ENCODE measurements around the gene E2F7.
A peak's percentile ranks its signal among the peaks of the same experiment; 100 is the strongest.

E2F7 gene

DNA sequence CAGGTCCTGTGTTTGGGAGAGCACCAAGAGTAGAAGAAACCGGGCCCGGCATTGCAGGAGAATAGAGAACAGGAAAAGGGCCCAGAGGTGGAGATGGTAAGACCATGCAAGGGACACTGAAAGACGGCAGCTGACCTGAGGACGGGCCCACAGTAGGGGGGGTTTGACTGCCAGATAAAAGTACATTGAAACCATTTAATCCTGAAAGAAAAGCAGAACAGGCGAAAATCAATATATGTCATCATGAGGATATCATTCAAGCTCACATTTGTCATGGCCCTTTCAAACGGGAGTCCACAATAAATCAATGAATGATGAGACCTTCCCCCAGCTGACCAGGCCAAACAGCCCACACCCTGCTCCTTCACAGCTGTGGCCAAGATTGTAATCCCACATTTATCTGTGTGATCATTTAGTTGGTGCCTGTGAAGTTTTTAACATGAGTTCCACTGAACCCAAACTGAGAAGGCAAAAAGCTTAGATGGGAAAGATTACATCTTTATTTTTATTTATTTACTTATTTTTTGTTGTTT is 39.5 kb downstream of the E2F7 start:
- TF ChIP-seq, protein P1, sequence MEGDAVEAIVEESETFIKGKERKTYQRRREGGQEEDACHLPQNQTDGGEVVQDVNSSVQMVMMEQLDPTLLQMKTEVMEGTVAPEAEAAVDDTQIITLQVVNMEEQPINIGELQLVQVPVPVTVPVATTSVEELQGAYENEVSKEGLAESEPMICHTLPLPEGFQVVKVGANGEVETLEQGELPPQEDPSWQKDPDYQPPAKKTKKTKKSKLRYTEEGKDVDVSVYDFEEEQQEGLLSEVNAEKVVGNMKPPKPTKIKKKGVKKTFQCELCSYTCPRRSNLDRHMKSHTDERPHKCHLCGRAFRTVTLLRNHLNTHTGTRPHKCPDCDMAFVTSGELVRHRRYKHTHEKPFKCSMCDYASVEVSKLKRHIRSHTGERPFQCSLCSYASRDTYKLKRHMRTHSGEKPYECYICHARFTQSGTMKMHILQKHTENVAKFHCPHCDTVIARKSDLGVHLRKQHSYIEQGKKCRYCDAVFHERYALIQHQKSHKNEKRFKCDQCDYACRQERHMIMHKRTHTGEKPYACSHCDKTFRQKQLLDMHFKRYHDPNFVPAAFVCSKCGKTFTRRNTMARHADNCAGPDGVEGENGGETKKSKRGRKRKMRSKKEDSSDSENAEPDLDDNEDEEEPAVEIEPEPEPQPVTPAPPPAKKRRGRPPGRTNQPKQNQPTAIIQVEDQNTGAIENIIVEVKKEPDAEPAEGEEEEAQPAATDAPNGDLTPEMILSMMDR (IDR thresholded peaks at IDR 0.05; ENCODE audit: low read depth, low read length, missing control alignments), result no peak
- H3K4me3 ChIP-seq (ENCODE audit: low read depth, low read length), result no peak overlapping the region
- DNase-seq (ENCODE audit: low read depth), result no peak

DNA sequence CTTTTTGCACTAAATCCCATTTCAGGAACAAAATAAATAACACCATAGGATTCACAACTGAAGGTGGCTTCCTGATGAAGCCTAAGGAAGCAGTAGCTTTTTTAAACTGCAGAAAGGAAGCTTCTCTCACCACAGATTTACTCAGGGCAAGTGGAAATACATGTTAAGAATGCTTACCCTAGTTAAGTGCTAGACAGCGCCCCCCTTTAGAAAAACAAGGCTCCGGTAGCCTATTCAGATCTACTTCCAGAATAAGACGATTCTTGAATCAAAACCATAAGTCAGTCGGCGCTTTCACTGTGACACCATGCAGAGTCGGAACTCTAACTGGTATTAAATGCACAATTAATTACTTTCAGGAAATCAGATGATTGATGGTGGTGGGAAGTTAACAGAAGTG is 41.9 kb downstream of the E2F7 start:
- TF ChIP-seq, protein P1 (IDR thresholded peaks at IDR 0.05; ENCODE audit: low read depth, low read length, missing control alignments), result no peak
- no peak overlapping the region for H3K4me3 ChIP-seq (ENCODE audit: low read depth, low read length)
- no peak for DNase-seq (ENCODE audit: low read depth)

DNA sequence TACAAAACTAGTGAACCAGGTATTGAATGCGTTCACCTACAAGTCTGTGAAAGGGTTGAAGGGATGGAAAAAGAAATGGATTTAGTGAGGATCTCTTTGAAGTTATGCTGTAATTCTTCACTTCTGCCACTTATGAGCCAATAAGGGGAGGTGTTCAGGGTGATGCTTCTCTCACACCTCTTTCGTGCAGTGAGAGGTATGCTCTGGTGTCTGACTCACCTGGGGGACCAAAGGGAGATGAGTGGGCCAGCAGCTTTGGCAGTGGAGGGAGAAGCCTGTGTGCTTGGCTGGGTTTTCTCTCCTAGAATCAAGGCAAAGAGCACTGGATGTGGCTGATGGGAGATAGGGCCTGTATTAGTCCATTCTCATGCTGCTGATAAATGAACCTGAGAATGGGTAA is 45.4 kb downstream of the E2F7 start:
- no peak for DNase-seq (ENCODE audit: low read depth)
- TF ChIP-seq, protein P1 (IDR thresholded peaks at IDR 0.05; ENCODE audit: low read depth, low read length, missing control alignments), result no peak

DNA sequence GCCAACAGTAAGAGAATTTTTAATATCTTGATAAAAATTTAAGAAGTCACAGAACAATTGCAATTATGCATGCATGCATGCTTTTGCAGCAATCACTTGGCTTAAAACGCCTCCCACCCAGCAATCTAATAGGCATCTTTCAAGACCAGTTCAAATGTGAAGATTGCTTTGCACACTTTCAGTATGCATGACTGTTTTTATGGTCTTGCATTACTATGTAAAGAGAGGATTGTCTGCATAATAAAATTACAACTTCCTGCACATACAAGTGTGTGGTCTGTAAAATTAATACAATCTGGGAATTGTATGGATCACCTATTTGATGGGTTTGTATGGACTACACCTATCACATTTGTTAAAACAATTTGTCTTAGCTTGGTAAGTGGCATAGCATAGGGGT is 48.8 kb downstream of the E2F7 start:
- H3K4me3 ChIP-seq (ENCODE audit: low read depth, low read length), result no peak overlapping the region
- no peak for DNase-seq (ENCODE audit: low read depth)
- TF ChIP-seq, protein P1 (IDR thresholded peaks at IDR 0.05; ENCODE audit: low read depth, low read length, missing control alignments), result no peak

More for the DNA sequence above, 45.4 kb downstream of the E2F7 start:
- H3K4me3 ChIP-seq (ENCODE audit: low read depth, low read length), result no peak overlapping the region

DNA sequence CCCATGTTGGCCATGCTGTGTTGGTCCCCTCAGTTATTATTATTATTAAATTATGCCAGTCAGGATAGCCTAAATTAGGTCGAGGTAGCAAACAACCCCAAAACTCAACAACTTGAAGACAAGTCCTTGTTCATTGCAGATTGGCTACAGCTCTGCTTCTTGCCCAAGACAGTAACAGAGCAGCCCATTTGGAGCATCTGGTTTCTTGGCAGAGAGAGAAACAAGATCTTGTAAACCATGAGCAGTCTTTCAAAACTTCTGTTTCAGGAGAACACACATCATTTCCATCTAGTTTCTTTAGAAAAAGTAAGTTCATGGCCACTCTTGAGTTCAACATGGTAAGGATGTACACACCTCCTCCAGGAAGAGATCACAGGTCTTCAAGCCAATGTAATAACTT is 52.3 kb downstream of the E2F7 start:
- TF ChIP-seq, protein P1 (IDR thresholded peaks at IDR 0.05; ENCODE audit: low read depth, low read length, missing control alignments), result no peak
- DNase-seq (ENCODE audit: low read depth), result no peak
- no peak overlapping the region for H3K4me3 ChIP-seq (ENCODE audit: low read depth, low read length)

DNA sequence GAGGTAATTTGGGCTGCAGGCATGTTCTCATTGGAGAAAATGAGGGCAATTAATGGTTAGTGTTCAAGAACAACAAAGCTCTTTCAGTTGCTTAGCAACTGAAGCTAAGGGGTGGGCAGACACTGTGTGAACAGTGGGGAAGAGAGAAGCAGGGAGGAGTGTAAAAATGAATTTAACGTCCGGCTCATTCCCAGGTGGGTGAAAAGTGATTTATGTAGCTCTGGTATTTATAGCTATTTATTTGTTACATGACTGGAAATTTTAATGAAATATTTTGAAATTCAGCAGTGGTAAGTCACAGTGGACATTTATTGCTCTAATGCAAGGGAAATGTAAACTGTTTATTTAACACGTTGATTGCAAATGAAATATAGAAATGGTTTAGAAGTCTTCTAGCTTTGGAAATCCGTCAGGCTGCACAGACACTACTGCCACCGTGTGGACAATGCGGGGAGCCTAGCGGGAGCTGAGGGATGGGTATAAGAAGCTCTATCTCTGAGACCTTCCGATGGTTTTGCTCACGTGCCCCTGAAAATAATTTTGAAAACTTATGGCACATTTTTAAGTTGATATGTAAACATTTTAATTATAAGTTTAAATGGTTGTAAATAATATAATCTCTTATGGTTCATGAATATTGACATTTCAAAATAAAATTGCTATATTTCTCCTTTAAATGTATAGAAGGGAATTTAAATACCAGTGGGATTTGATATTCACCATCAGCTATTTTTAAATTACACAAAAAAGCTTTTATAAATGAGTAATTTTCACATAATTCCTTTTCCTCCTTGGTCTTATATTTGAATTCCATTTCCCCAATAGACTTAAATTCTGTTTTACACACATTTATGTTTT is 54.4 kb downstream of the E2F7 start:
- no peak overlapping the region for H3K4me3 ChIP-seq (ENCODE audit: low read depth, low read length)
- TF ChIP-seq, protein P1 (IDR thresholded peaks at IDR 0.05; ENCODE audit: low read depth, low read length, missing control alignments), result peak; percentile 87
- peak; percentile 21 for DNase-seq (ENCODE audit: low read depth)
